K562 (cell line): Measurements from ENCODE around the gene CEP85L. TPM values are rescaled to one million over a fixed set of nuclear protein-coding genes. Genes with fewer than 3 reads are reported as not detected.

Experiments
- ATAC-seq: fragments of 200-7000 bp; cut with Tn5 transposase; 3 replicates; pipeline ENCODE4 v1.9.1; 2020; ENCODE audit warnings: moderate library complexity
- BruUV-seq: library from RNA; stranded (reverse); fragments of 400-500 nt; replicated peaks from 2 replicates; lab custom pipeline; 2021; lab: Mats Ljungman, UMichigan
- CTCF ChIA-PET: fragments of 300-600 bp; formaldehyde crosslinking; extraction: SDS; loops from one replicate; lab custom pipeline; 2021; ENCODE audit warnings: low intra/inter-chr PET ratio; lab: Yijun Ruan, JAX
- POLR2A ChIA-PET: fragments of 300-600, 350-650 bp; sonication (Branson Sonifier 250); formaldehyde crosslinking; extraction: SDS; loops from one replicate; lab custom pipeline; 2021; ENCODE audit warnings: antibody characterized with exemption, inconsistent platforms; lab: Yijun Ruan, JAX
- DNase-seq, 4 experiments: peaks; one replicate each; pipeline versions ENCODE4 v3.0.0 to v3.0.0-alpha.2; 2011 to 2018; ENCODE audit warnings: low spot score in 3 of 4, mixed read lengths in 3 of 4; ENCODE audit errors: extremely low read depth in 1 of 4
- FAIRE-seq: peaks from 2 replicates; lab custom pipeline; 2011; peaks lifted over from hg19 to GRCh38; lab: Jason Lieb, UNC
- H2AFZ ChIP-seq: 2 replicates; pipeline ENCODE4 v1.6.0; 2011; ENCODE audit warnings: low read depth, low read length, control low read depth, inconsistent platforms
- H3K27ac ChIP-seq: fragments of 200-600 bp; 3 replicates; pipeline ENCODE4 v1.8.0; 2011; ENCODE audit warnings: low read depth, mild to moderate bottlenecking, control low read depth, inconsistent platforms, low read length, moderate library complexity, mixed read lengths; ENCODE audit errors: extremely low read depth
- H3K27me3 ChIP-seq, 2 experiments: fragments of 300-600 bp in 1 of 2; 2 replicates in 1 of 2; 3 replicates in 1 of 2; pipeline versions ENCODE4 v1.6.0 to v1.8.0; 2011; ENCODE audit warnings: inconsistent platforms in 2 of 2, low read length in 2 of 2, mild to moderate bottlenecking in 1 of 2, mixed read lengths in 1 of 2, moderate library complexity in 1 of 2; ENCODE audit not compliant: control insufficient read depth in 2 of 2, insufficient read depth in 2 of 2
- H3K36me3 ChIP-seq: fragments of 300-600 bp; 3 replicates; pipeline ENCODE4 v1.8.0; 2011; ENCODE audit warnings: mild to moderate bottlenecking, low read length, inconsistent platforms; ENCODE audit not compliant: control insufficient read depth, insufficient read depth
- H3K4me1 ChIP-seq, 2 experiments: fragments of 200-600 bp in 1 of 2; replicated peaks in 1 of 2; 2 replicates in 1 of 2; 3 replicates in 1 of 2; pipeline versions ENCODE4 v1.5.1 to v1.8.0; 2011; ENCODE audit warnings: inconsistent platforms in 2 of 2, low read length in 2 of 2, mild to moderate bottlenecking in 1 of 2, mixed read lengths in 1 of 2, moderate library complexity in 1 of 2; ENCODE audit not compliant: control insufficient read depth in 2 of 2, insufficient read depth in 2 of 2
- H3K4me2 ChIP-seq: 2 replicates; pipeline ENCODE4 v1.6.1; 2011; ENCODE audit warnings: low read length, control low read depth, inconsistent platforms, mixed read lengths; ENCODE audit not compliant: insufficient read depth
- H3K4me3 ChIP-seq: fragments of 200-600 bp; sonication (generic), shearing (Covaris generic); 2 replicates; pipeline ENCODE4 v1.5.1; 2016; ENCODE audit warnings: control low read depth, inconsistent platforms
- H3K79me2 ChIP-seq: fragments of 200-600 bp; 3 replicates; pipeline ENCODE4 v1.8.0; 2011; ENCODE audit warnings: low read length, inconsistent platforms; ENCODE audit not compliant: control insufficient read depth, insufficient read depth
- H3K9ac ChIP-seq, 2 experiments: 2 replicates each; pipeline versions ENCODE4 v1.6.0 to v1.6.1; 2011; ENCODE audit warnings: low read depth in 2 of 2, low read length in 2 of 2, control low read depth in 1 of 2, inconsistent platforms in 1 of 2, mild to moderate bottlenecking in 1 of 2, mixed read lengths in 1 of 2; ENCODE audit not compliant: insufficient read depth in 1 of 2
- H3K9me1 ChIP-seq: one replicate; pipeline ENCODE4 v1.6.0; 2011; ENCODE audit warnings: inconsistent platforms, mild to moderate bottlenecking, low read length, moderate library complexity; ENCODE audit not compliant: control insufficient read depth, insufficient read depth
- H3K9me3 ChIP-seq: replicated peaks from 2 replicates; pipeline ENCODE4 v1.5.1; 2011; ENCODE audit warnings: low read depth, low read length, inconsistent platforms; ENCODE audit not compliant: control insufficient read depth, insufficient read depth
- H4K20me1 ChIP-seq: replicated peaks from 2 replicates; pipeline ENCODE4 v1.6.1; 2011; ENCODE audit warnings: low read length, inconsistent platforms, mixed read lengths; ENCODE audit not compliant: control insufficient read depth, insufficient read depth
- CTCF ChIP-seq, 3 experiments: IDR thresholded peaks in 2 of 3; conservative IDR thresholded peaks in 1 of 3; 2 replicates each; pipeline ENCODE4 v1.5.1; 2011 to 2012; ENCODE audit warnings: low read length in 3 of 3, mild to moderate bottlenecking in 3 of 3, control low read depth in 2 of 3, improper control_type of control experiment in 1 of 3, inconsistent platforms in 1 of 3, low read depth in 1 of 3, mixed read lengths in 1 of 3, moderate library complexity in 1 of 3; ENCODE audit not compliant: insufficient read depth in 2 of 3
- MBD1 ChIP-seq: fragments of 250-450 bp; sonication (Bioruptor Pico); IDR thresholded peaks from 2 replicates; pipeline ENCODE4 v1.8.0; 2022; ENCODE audit warnings: inconsistent platforms
- RAD21 ChIP-seq, 2 experiments: fragments of 250-450 bp in 1 of 2; fragments of 450-650 bp in 1 of 2; sonication (Bioruptor Pico) in 1 of 2; formaldehyde crosslinking in 1 of 2; IDR thresholded peaks in 1 of 2; conservative IDR thresholded peaks in 1 of 2; 2 replicates each; pipeline versions ENCODE4 v1.4.0 to v1.8.0; 2020 to 2022; ENCODE audit warnings: mild to moderate bottlenecking in 2 of 2, moderate library complexity in 1 of 2
- REST ChIP-seq, 2 experiments: fragments of 450-650 bp; formaldehyde crosslinking in 1 of 2; IDR thresholded peaks; 2 replicates each; pipeline versions ENCODE4 v1.4.0 to v1.6.1; 2014 to 2020; ENCODE audit warnings: mild to moderate bottlenecking in 2 of 2, borderline replicate concordance in 1 of 2, low read depth in 1 of 2
- SMC3 ChIP-seq: conservative IDR thresholded peaks from 2 replicates; pipeline ENCODE4 v1.6.1; 2011; ENCODE audit warnings: low read depth, low read length, improper control_type of control experiment; ENCODE audit not compliant: insufficient read depth
- ZNF79 ChIP-seq: fragments of 250-450 bp; sonication (Bioruptor Pico); IDR thresholded peaks from 2 replicates; pipeline ENCODE4 v1.4.0; 2020; ENCODE audit warnings: low read depth, mild to moderate bottlenecking, moderate library complexity
- WGBS: fragments of 100-300 bp; shearing (Covaris generic); methylation state at CpG from one replicate; pipeline ENCODE4 v1.1.6; 2016; ENCODE audit warnings: low coverage, mixed read lengths; ENCODE audit not compliant: insufficient coverage; ENCODE audit errors: missing lambda C conversion rate; 5-methylcytosine and 5-hydroxymethylcytosine counted together
- in situ Hi-C: fragments of 300-500 bp; cut with MboI; formaldehyde crosslinking; loops from 4 replicates; pipeline ENCODE4 v1.15.0; 2018; ENCODE audit warnings: inconsistent platforms, mixed read lengths
- intact Hi-C: fragments of 100-400 bp; cut with micrococcal nuclease; formaldehyde crosslinking; loops from 2 replicates; pipeline ENCODE4 v1.14.2; 2022
- polyA plus RNA-seq, 8 experiments: library from polyadenylated mRNA; depleted of rRNA in 4 of 8; stranded (reverse) in 5 of 8; unstranded in 3 of 8; fragments of >200 nt; fragmentation: Nextera tagmentation in 2 of 8; fragmentation: Illumina TruSeq in 1 of 8; extraction: Ambion mirVana in 2 of 8; extraction: Trizol in 1 of 8; gene quantifications; 2 replicates each; pipeline versions ENCODE4 v1.2.1 to v1.2.3, GENCODE V29; 2011 to 2014; ENCODE audit warnings: inconsistent platforms in 1 of 8, missing spikeins in 1 of 8
- total RNA-seq, 7 experiments: library from RNA; depleted of rRNA in 6 of 7; stranded (reverse); fragments of >200 nt in 6 of 7; fragmentation: Illumina TruSeq in 2 of 7; extraction: Trizol in 2 of 7; gene quantifications; 2 replicates each; pipeline versions ENCODE4 v1.2.1 to v1.2.3, GENCODE V29; 2011 to 2021; ENCODE audit warnings: low replicate concordance in 1 of 7

The CEP85L gene
- total and polyA plus RNA-seq, 9 of the 15 experiments (the other 6 are each of a cell fraction or from before 2014, with no cell fraction given): 4.5 to 15.8 (median 8.3) TPM

GRCh38 chr6:118565311-118565960 lies 86.0 kb downstream of the CEP85L start:
- H3K79me2 ChIP-seq: no peaks in the 10 kb centered on the region
- no peaks in the 10 kb centered on the region for H3K27me3 ChIP-seq
- ChIA-PET POLR2A (interaction anchor here (0.7 to 1.3 kb wide), 2 partner anchors 12 to 144 kb away, joined by 3 to 5 read pairs; no protein-coding TSS in a partner anchor), CTCF (interaction anchor here (1.1 to 2.6 kb wide), 4 partner anchors 208 to 545 kb away, joined by 3 to 12 read pairs (median 7); no protein-coding TSS in a partner anchor)
- no peaks in the 10 kb centered on the region for H4K20me1 ChIP-seq
- no peaks in the 10 kb centered on the region for H3K9me1 ChIP-seq
- DNase-seq: peak; percentile 16 to 44 (median 18)
- no TSS peak for BruUV-seq
- no peaks in the 10 kb centered on the region for H3K9me3 ChIP-seq
- H3K9ac ChIP-seq: no peak overlapping the region
- no peak overlapping the region for H3K4me2 ChIP-seq
- intact Hi-C loops: loop anchor here (1.0 to 5.0 kb wide), 4 partner anchors 53 to 235 kb away; no protein-coding TSS in a partner anchor
- H2AFZ ChIP-seq: no peak overlapping the region
- ATAC-seq: peak; percentile 90
- no peaks in the 10 kb centered on the region; a peak in 1 of 5 replicates for H3K4me1 ChIP-seq
- H3K27ac ChIP-seq: no peak overlapping the region
- H3K4me3 ChIP-seq: no peak overlapping the region
- peak; percentile 77 for FAIRE-seq
- in situ Hi-C loops: no loop called here
- peaks cover 10% of the 10 kb centered on the region; the same call in 2 of the 3 replicates for H3K36me3 ChIP-seq
- WGBS: 79% methylated on average over 4 of the region's 5 CpGs
- TF ChIP-seq RAD21 (CRISPR knock-in tag; conservative IDR thresholded peaks at IDR 0.05 in 1 of 2, IDR thresholded peaks at IDR 0.05 in 1 of 2) (peak; percentile 47 to 87; a peak in 3 of 4 replicates), CTCF (IDR thresholded peaks at IDR 0.05 in 2 of 3, conservative IDR thresholded peaks at IDR 0.05 in 1 of 3; ENCODE audit: insufficient read depth in 2 of 3, low read depth in 1 of 3, low read length in 3 of 3) (peak in 2 of 3 experiments; percentile 55 to 66; a peak in 4 of 6 replicates), ZNF79 (no peak), SMC3 (peak; percentile 40; the same call in 1 of the 2 replicates), REST (IDR thresholded peaks at IDR 0.05; ENCODE audit: borderline replicate concordance) (peak; percentile 68; the same call in 1 of the 2 replicates), REST (CRISPR knock-in tag; IDR thresholded peaks at IDR 0.05; ENCODE audit: low read depth) (no peak), MBD1 (CRISPR knock-in tag) (no peak)
